Measurements from ENCODE around the gene IL15.

- TF ChIP-seq, protein P1, sequence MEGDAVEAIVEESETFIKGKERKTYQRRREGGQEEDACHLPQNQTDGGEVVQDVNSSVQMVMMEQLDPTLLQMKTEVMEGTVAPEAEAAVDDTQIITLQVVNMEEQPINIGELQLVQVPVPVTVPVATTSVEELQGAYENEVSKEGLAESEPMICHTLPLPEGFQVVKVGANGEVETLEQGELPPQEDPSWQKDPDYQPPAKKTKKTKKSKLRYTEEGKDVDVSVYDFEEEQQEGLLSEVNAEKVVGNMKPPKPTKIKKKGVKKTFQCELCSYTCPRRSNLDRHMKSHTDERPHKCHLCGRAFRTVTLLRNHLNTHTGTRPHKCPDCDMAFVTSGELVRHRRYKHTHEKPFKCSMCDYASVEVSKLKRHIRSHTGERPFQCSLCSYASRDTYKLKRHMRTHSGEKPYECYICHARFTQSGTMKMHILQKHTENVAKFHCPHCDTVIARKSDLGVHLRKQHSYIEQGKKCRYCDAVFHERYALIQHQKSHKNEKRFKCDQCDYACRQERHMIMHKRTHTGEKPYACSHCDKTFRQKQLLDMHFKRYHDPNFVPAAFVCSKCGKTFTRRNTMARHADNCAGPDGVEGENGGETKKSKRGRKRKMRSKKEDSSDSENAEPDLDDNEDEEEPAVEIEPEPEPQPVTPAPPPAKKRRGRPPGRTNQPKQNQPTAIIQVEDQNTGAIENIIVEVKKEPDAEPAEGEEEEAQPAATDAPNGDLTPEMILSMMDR (IDR thresholded peaks at IDR 0.05; ENCODE audit: insufficient read depth, low read length, poor library complexity, severe bottlenecking), result no peak
- TF ChIP-seq EZH2phosphoT487 (conservative IDR thresholded peaks at IDR 0.05; ENCODE audit: low read length), result no peak
Observed at GRCh38 chr4:141711211-141711610, 74.8 kb downstream of the IL15 start.
